HEK293 (cell line): Measurements from ENCODE around the gene TM2D1.
A peak's percentile ranks its signal among the peaks of the same experiment; 100 is the strongest.

Experiments used
- GLIS1 ChIP-seq: fragments of 450-650 bp; formaldehyde crosslinking; IDR thresholded peaks from 2 replicates; pipeline ENCODE4 v1.5.1; 2016; ENCODE audit warnings: missing biosample characterization, missing genetic modification characterization
- HOXD13 ChIP-seq: sonication (generic); formaldehyde crosslinking; IDR thresholded peaks from 2 replicates; pipeline ENCODE4 v1.8.0; 2022; ENCODE audit warnings: missing genetic modification reagents, borderline replicate concordance
- KLF10 ChIP-seq: fragments of 450-650 bp; IDR thresholded peaks from 2 replicates; pipeline ENCODE4 v1.5.1; 2018; ENCODE audit warnings: missing biosample characterization, mild to moderate bottlenecking, missing genetic modification characterization
- MZF1 ChIP-seq: fragments of 450-650 bp; formaldehyde crosslinking; IDR thresholded peaks from 2 replicates; pipeline ENCODE4 v1.5.1; 2017; ENCODE audit warnings: missing biosample characterization, missing genetic modification characterization, borderline replicate concordance
- OSR2 ChIP-seq: fragments of 450-650 bp; formaldehyde crosslinking; IDR thresholded peaks from 2 replicates; pipeline ENCODE4 v1.5.1; 2016; ENCODE audit warnings: missing biosample characterization, missing genetic modification characterization
- SALL2 ChIP-seq: fragments of 450-650 bp; formaldehyde crosslinking; IDR thresholded peaks from 2 replicates; pipeline ENCODE4 v1.5.0; 2017; ENCODE audit warnings: missing biosample characterization, mild to moderate bottlenecking, missing genetic modification characterization, borderline replicate concordance
- SP3 ChIP-seq: fragments of 450-650 bp; formaldehyde crosslinking; IDR thresholded peaks from 2 replicates; pipeline ENCODE4 v1.5.1; 2016; ENCODE audit warnings: missing biosample characterization, missing genetic modification characterization
- WT1 ChIP-seq: fragments of 450-650 bp; formaldehyde crosslinking; IDR thresholded peaks from 2 replicates; pipeline ENCODE4 v1.5.1; 2016; ENCODE audit warnings: missing biosample characterization, missing genetic modification characterization
- ZNF132 ChIP-seq: fragments of 450-650 bp; formaldehyde crosslinking; IDR thresholded peaks from 2 replicates; pipeline ENCODE4 v1.5.1; 2017; ENCODE audit warnings: missing biosample characterization, missing genetic modification characterization, borderline replicate concordance
- ZNF140 ChIP-seq: fragments of 450-650 bp; formaldehyde crosslinking; IDR thresholded peaks from 2 replicates; pipeline ENCODE4 v1.5.1; 2016; ENCODE audit warnings: missing biosample characterization, missing genetic modification characterization
- ZNF157 ChIP-seq: fragments of 450-650 bp; formaldehyde crosslinking; IDR thresholded peaks from 2 replicates; pipeline ENCODE4 v1.5.1; 2016; ENCODE audit warnings: missing biosample characterization, missing genetic modification characterization
- ZNF214 ChIP-seq: fragments of 450-650 bp; formaldehyde crosslinking; IDR thresholded peaks from 2 replicates; pipeline ENCODE4 v1.5.1; 2017; ENCODE audit warnings: missing biosample characterization, mild to moderate bottlenecking, missing genetic modification characterization, borderline replicate concordance
- ZNF311 ChIP-seq: fragments of 450-650 bp; formaldehyde crosslinking; IDR thresholded peaks from 2 replicates; pipeline ENCODE4 v1.5.1; 2017; ENCODE audit warnings: missing biosample characterization, missing genetic modification characterization, borderline replicate concordance
- ZNF324 ChIP-seq: fragments of 450-650 bp; formaldehyde crosslinking; IDR thresholded peaks from 2 replicates; pipeline ENCODE4 v1.5.1; 2016; ENCODE audit warnings: missing biosample characterization, missing genetic modification characterization
- ZNF341 ChIP-seq: fragments of 450-650 bp; formaldehyde crosslinking; IDR thresholded peaks from 2 replicates; pipeline ENCODE4; 2016; ENCODE audit warnings: low read depth, missing biosample characterization, missing genetic modification characterization
- ZNF416 ChIP-seq: fragments of 450-650 bp; formaldehyde crosslinking; IDR thresholded peaks from 2 replicates; pipeline ENCODE4 v1.5.1; 2016; ENCODE audit warnings: missing biosample characterization, missing genetic modification characterization
- ZNF514 ChIP-seq: fragments of 450-650 bp; formaldehyde crosslinking; IDR thresholded peaks from 2 replicates; pipeline ENCODE4 v1.5.1; 2016; ENCODE audit warnings: missing biosample characterization, missing genetic modification characterization
- ZNF544 ChIP-seq: fragments of 450-650 bp; formaldehyde crosslinking; IDR thresholded peaks from 2 replicates; pipeline ENCODE4 v1.5.0; 2017; ENCODE audit warnings: missing biosample characterization, missing genetic modification characterization
- ZNF600 ChIP-seq: fragments of 450-650 bp; formaldehyde crosslinking; IDR thresholded peaks from 2 replicates; pipeline ENCODE4 v1.5.1; 2016; ENCODE audit warnings: missing biosample characterization, missing genetic modification characterization
- ZNF747 ChIP-seq: fragments of 450-650 bp; formaldehyde crosslinking; IDR thresholded peaks from 2 replicates; pipeline ENCODE4 v1.5.1; 2016; ENCODE audit warnings: missing biosample characterization, missing genetic modification characterization
- ZNF76 ChIP-seq: fragments of 450-650 bp; formaldehyde crosslinking; IDR thresholded peaks from 2 replicates; pipeline ENCODE4; 2016; ENCODE audit warnings: low read depth, missing biosample characterization, missing genetic modification characterization, borderline replicate concordance
- ZXDB ChIP-seq: fragments of 450-650 bp; formaldehyde crosslinking; IDR thresholded peaks from 2 replicates; pipeline ENCODE4 v1.5.1; 2016; ENCODE audit warnings: missing biosample characterization, missing genetic modification characterization
- TF ChIP-seq, protein P1 (sequence below): fragments of 450-650 bp; formaldehyde crosslinking; optimal IDR thresholded peaks from 2 replicates; pipeline ENCODE3; 2016; ENCODE audit warnings: missing biosample characterization, mild to moderate bottlenecking, missing genetic modification characterization
- TF ChIP-seq, protein P2 (sequence below): fragments of 450-650 bp; formaldehyde crosslinking; IDR thresholded peaks from 2 replicates; pipeline ENCODE4 v1.5.1; 2016; ENCODE audit warnings: missing biosample characterization, missing genetic modification characterization, low read depth
- TF ChIP-seq, protein P3 (sequence below): fragments of 450-650 bp; formaldehyde crosslinking; IDR thresholded peaks from 2 replicates; pipeline ENCODE4 v1.5.1; 2016; ENCODE audit warnings: missing biosample characterization, missing genetic modification characterization
- TF ChIP-seq, protein P4 (sequence below): fragments of 450-650 bp; formaldehyde crosslinking; IDR thresholded peaks from 2 replicates; pipeline ENCODE4 v1.5.0; 2017; ENCODE audit warnings: missing biosample characterization, missing genetic modification characterization, borderline replicate concordance
- TF ChIP-seq, protein P5 (sequence below): fragments of 450-650 bp; formaldehyde crosslinking; IDR thresholded peaks from 2 replicates; pipeline ENCODE4 v1.5.1; 2016; ENCODE audit warnings: missing biosample characterization, missing genetic modification characterization
- TF ChIP-seq, protein P6 (sequence below): fragments of 450-650 bp; formaldehyde crosslinking; IDR thresholded peaks from 2 replicates; pipeline ENCODE4 v1.5.1; 2016; ENCODE audit warnings: missing biosample characterization, missing genetic modification characterization

Gene TM2D1

DNA sequence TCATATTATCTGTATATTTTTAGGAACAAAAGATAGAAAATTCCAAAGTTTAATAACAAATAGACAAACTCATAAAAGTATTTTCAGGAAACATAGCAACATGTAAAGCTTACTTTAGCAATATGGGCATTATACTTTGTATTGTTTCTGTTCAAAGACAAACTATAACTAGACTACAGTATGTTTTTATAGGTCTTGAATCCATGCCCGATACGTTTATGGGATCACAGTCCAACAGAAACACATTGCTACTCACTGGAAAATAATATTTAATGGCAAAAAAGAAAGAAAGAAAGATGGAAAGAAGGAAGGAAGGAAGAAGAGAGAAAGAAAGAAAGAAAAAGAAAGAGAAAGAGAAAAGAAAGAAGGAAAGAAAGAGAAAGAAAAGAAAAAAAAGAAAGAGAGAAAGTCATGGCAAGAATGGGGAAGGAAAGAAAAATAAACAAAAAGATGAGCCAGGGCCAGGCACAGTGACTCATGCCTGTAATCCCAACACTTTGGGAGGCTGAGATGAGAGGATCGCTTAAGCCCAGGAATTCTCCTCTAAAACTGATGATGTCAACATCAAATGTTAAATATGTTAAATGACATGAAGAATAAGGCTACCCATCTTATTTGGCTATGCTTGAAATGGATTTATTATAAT is 32.7 kb downstream of the TM2D1 start (continued):
- TF ChIP-seq, protein P1, sequence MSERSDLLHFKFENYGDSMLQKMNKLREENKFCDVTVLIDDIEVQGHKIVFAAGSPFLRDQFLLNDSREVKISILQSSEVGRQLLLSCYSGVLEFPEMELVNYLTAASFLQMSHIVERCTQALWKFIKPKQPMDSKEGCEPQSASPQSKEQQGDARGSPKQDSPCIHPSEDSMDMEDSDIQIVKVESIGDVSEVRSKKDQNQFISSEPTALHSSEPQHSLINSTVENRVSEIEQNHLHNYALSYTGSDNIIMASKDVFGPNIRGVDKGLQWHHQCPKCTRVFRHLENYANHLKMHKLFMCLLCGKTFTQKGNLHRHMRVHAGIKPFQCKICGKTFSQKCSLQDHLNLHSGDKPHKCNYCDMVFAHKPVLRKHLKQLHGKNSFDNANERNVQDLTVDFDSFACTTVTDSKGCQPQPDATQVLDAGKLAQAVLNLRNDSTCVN (tag by site-specific recombination) = no peak
- TF ChIP-seq ZNF311 (tag by site-specific recombination) = no peak
- peak; percentile 73 for TF ChIP-seq ZNF600 (tag by site-specific recombination)
- TF ChIP-seq SALL2 = no peak
- no peak for TF ChIP-seq ZNF416 (tag by site-specific recombination)
- peak; percentile 25 for TF ChIP-seq SP3 (tag by site-specific recombination)
- no peak for TF ChIP-seq ZNF544
- no peak for TF ChIP-seq ZNF341 (tag by site-specific recombination)
- no peak for TF ChIP-seq ZNF140 (tag by site-specific recombination)
- no peak for TF ChIP-seq ZNF514 (tag by site-specific recombination)
- TF ChIP-seq KLF10 (tag by site-specific recombination) = no peak
- peak; percentile 79 for TF ChIP-seq ZNF324 (tag by site-specific recombination)
- peak; percentile 77 for TF ChIP-seq ZXDB
- TF ChIP-seq HOXD13 (CRISPR knock-in tag) = no peak
- no peak for TF ChIP-seq ZNF157
- peak; percentile 78 for TF ChIP-seq GLIS1 (tag by site-specific recombination)
- TF ChIP-seq WT1 (tag by site-specific recombination) = peak; percentile 85
- TF ChIP-seq, protein P2, sequence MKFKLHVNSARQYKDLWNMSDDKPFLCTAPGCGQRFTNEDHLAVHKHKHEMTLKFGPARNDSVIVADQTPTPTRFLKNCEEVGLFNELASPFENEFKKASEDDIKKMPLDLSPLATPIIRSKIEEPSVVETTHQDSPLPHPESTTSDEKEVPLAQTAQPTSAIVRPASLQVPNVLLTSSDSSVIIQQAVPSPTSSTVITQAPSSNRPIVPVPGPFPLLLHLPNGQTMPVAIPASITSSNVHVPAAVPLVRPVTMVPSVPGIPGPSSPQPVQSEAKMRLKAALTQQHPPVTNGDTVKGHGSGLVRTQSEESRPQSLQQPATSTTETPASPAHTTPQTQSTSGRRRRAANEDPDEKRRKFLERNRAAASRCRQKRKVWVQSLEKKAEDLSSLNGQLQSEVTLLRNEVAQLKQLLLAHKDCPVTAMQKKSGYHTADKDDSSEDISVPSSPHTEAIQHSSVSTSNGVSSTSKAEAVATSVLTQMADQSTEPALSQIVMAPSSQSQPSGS = peak; percentile 88
- TF ChIP-seq, protein P3, sequence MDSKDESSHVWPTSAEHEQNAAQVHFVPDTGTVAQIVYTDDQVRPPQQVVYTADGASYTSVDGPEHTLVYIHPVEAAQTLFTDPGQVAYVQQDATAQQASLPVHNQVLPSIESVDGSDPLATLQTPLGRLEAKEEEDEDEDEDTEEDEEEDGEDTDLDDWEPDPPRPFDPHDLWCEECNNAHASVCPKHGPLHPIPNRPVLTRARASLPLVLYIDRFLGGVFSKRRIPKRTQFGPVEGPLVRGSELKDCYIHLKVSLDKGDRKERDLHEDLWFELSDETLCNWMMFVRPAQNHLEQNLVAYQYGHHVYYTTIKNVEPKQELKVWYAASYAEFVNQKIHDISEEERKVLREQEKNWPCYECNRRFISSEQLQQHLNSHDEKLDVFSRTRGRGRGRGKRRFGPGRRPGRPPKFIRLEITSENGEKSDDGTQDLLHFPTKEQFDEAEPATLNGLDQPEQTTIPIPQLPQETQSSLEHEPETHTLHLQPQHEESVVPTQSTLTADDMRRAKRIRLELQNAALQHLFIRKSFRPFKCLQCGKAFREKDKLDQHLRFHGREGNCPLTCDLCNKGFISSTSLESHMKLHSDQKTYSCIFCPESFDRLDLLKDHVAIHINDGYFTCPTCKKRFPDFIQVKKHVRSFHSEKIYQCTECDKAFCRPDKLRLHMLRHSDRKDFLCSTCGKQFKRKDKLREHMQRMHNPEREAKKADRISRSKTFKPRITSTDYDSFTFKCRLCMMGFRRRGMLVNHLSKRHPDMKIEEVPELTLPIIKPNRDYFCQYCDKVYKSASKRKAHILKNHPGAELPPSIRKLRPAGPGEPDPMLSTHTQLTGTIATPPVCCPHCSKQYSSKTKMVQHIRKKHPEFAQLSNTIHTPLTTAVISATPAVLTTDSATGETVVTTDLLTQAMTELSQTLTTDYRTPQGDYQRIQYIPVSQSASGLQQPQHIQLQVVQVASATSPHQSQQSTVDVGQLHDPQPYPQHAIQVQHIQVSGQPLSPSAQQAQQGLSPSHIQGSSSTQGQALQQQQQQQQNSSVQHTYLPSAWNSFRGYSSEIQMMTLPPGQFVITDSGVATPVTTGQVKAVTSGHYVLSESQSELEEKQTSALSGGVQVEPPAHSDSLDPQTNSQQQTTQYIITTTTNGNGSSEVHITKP (tag by site-specific recombination) = peak; percentile 62; the same call in 1 of the 2 replicates
- no peak for TF ChIP-seq ZNF76 (tag by site-specific recombination)
- no peak for TF ChIP-seq ZNF747
- TF ChIP-seq MZF1 = peak; percentile 82
- TF ChIP-seq ZNF214 = no peak
- TF ChIP-seq, protein P4, sequence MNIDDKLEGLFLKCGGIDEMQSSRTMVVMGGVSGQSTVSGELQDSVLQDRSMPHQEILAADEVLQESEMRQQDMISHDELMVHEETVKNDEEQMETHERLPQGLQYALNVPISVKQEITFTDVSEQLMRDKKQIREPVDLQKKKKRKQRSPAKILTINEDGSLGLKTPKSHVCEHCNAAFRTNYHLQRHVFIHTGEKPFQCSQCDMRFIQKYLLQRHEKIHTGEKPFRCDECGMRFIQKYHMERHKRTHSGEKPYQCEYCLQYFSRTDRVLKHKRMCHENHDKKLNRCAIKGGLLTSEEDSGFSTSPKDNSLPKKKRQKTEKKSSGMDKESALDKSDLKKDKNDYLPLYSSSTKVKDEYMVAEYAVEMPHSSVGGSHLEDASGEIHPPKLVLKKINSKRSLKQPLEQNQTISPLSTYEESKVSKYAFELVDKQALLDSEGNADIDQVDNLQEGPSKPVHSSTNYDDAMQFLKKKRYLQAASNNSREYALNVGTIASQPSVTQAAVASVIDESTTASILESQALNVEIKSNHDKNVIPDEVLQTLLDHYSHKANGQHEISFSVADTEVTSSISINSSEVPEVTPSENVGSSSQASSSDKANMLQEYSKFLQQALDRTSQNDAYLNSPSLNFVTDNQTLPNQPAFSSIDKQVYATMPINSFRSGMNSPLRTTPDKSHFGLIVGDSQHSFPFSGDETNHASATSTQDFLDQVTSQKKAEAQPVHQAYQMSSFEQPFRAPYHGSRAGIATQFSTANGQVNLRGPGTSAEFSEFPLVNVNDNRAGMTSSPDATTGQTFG (tag by site-specific recombination) = no peak
- peak; percentile 29; the same call in 1 of the 2 replicates for TF ChIP-seq OSR2 (tag by site-specific recombination)
- TF ChIP-seq, protein P5, sequence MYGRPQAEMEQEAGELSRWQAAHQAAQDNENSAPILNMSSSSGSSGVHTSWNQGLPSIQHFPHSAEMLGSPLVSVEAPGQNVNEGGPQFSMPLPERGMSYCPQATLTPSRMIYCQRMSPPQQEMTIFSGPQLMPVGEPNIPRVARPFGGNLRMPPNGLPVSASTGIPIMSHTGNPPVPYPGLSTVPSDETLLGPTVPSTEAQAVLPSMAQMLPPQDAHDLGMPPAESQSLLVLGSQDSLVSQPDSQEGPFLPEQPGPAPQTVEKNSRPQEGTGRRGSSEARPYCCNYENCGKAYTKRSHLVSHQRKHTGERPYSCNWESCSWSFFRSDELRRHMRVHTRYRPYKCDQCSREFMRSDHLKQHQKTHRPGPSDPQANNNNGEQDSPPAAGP (tag by site-specific recombination) = peak; percentile 39; the same call in 1 of the 2 replicates
- TF ChIP-seq, protein P6, sequence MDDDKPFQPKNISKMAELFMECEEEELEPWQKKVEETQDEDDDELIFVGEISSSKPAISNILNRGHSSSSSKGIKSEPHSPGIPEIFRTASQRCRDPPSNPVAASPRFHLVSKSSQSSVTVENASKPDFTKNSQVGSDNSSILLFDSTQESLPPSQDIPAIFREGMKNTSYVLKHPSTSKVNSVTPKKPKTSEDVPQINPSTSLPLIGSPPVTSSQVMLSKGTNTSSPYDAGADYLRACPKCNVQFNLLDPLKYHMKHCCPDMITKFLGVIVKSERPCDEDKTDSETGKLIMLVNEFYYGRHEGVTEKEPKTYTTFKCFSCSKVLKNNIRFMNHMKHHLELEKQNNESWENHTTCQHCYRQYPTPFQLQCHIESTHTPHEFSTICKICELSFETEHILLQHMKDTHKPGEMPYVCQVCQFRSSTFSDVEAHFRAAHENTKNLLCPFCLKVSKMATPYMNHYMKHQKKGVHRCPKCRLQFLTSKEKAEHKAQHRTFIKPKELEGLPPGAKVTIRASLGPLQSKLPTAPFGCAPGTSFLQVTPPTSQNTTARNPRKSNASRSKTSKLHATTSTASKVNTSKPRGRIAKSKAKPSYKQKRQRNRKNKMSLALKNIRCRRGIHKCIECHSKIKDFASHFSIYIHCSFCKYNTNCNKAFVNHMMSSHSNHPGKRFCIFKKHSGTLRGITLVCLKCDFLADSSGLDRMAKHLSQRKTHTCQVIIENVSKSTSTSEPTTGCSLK (tag by site-specific recombination) = no peak
- no peak for TF ChIP-seq ZNF132
